Measurements from ENCODE around the gene AXIN1.
"Not testable (repeated sequence)": the region's sequence is repeated elsewhere in the genome, so short reads cannot be mapped to it uniquely, and the experiment has no call there.

Gene AXIN1

DNA sequence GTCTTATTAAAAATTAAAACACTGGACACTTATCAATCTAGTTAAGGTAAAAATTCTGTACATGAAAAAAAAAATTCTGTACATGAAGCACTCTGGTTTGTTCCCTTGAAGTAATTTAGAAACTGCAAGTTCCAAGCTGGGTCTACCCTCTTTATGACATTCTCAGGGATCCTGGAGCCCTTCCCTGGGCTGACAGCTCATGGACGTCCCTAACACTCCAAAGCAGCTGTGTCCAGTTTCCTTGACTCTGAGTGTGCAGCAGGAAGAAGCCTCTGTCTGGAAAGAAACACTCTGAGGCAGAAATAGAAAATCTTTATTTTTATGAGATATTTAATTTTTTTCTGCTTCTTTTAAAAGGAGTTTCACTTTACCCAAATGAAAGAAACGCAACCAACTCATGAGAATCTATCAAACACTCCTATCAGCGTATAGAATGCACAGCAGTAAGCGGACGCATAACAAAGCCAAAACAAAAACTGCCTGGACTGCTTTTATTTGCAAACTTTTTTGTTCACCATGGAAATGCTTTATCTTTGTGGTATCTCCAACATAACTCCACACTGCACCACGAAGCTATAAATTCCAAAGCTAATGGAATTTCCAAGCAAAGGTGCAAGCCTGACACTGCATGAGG lies 21.2 kb downstream of the AXIN1 start:
- not testable (repeated sequence) for DNase-seq

DNA sequence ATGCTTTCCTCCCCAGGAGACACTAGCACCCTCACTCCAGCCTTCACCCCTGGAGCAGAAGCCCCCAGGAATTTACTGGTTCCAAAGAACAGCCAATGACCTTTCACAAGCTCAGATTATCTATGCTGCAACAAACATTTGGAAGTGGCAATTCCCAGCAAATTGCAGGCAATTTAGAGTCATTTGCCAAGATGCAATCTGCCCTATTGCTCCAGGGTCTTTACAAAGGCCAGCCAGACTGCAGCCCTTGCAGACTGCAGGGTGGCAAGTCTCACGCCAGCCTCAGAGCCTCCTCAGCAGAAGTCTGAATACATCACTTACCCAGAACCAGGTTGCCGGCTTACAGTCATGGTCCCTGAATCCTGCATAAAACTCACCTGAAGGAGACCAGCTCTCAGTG lies 21.8 kb downstream of the AXIN1 start:
- DNase-seq = no peak

- DNase-seq = no peak
These were observed 27.0 kb downstream of the AXIN1 start for GRCh38 chr16:325375-326145.

DNA sequence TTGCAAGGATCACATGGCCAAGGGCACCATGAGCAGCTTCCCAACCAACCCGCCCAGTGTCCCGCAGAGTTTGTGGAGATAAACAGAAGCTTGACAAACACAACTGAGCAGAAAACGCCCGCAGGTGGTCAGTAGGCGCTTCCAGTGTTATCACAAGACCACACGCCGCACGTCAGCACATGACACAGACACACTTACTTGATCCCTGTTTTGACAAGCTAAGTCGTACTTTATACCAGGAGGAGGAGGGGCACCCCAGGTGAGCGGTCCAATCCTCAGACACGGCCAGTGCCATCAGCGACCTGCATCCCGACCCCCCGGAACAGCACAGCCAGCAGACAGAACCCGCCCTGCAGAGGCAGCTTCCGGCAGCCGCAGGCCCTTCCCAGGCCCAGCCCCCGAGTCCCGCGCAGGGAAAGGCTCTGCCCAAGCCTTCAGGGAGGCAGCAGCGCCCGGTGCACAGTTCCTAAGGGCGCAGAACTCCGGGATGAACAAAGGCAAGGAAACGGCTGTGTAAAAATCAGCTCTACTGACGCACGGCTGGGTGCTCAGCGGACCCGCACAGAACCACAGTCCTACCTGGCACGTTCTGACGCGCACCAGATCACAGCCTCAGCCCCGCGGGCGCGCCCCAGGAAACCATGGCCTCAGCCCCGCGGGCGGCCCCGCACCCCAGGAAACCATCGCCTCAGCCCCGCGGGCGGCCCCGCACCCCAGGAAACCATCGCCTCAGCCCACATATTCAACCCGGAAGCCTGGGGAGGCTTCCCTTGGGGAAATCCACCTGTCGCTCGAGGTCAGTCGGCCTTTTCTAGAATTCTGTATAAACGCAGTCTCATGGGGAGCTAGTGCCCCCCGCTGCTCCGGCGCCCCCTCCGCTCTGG lies 27.8 kb downstream of the AXIN1 start:
- peak; percentile 54 for DNase-seq

DNA sequence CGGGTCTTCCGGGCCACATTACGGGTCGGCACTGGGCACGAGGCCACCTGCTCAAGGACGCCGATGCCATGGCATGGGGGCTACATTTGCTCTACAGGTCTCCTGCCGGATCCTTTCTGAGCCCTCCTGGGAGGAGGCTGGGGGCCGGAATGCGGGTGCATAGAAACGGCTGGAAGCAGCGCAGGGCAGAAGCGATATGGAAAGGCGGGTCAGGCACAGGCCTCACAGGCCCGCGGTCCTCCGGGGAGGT lies 28.4 kb downstream of the AXIN1 start:
- no peak for DNase-seq

GRCh38 chr16:322476-323143 lies 29.9 kb downstream of the AXIN1 start:
- DNase-seq = no peak

DNA sequence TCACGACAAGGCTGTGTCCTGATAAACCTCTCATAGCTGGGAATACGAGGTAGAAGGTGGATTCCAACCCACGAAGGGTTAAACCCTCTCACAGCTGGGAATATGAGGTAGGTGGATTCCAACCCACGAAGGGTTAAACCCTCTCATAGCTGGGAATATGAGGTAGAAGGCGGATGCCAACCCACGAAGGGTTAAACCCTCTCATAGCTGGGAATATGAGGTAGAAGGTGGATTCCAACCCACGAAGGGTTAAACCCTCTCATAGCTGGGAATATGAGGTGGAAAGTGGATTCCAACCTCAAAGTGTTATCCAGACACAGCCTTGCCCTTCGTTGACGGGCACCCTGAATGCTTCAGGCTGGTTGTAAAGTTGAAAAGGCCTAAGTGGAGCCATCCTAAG lies 31.0 kb downstream of the AXIN1 start:
- DNase-seq = no peak

DNA sequence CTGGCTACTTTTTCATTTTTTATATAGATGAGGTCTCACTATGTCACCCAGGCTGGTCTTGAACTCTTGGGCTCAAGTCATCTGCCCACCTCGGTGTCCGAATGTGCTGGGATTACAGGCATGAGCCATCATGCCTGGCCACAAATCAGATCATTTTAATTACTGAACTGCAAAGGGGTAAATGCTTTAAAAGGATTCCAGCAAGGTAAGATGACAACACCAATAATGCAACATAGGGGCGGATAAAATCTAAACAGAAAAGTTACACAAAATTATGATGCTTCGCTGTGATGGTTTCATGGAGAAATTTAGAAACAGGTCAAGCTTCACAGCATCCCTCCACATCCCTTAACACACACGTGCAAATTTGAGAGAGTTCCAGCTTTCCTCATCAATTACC lies 32.3 kb downstream of the AXIN1 start:
- DNase-seq = no peak

- DNase-seq = no peak
These were observed 33.9 kb downstream of the AXIN1 start for GRCh38 chr16:318628-319027.

- DNase-seq = no peak
These were observed 34.9 kb downstream of the AXIN1 start for GRCh38 chr16:317583-317982.

- DNase-seq = no peak
These were observed 35.6 kb downstream of the AXIN1 start for GRCh38 chr16:316741-317464.

DNA sequence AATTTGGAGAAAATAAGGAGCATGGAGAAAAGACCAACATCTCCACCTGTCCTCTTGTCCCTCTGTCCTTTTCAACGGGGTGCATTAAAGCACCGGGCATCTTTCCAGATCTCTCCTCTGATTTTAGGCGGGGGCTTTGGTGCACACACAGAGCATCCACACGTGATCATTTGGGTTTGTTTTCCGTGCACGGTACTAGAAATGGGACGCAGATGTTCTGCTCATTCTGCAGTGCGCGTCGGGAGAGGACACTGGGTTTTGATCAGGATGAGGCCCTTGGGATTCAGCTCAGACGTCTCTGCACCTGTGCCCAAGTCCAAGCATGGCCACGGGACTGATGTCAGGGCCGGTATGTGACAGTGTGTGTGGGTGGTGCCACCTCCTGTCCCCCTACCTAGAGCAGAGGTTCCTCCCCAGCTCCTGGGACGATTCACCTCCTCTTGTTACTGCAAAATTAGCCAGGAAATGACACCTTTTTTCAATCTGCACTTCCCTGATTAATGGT lies 37.7 kb downstream of the AXIN1 start:
- no peak for DNase-seq

DNA sequence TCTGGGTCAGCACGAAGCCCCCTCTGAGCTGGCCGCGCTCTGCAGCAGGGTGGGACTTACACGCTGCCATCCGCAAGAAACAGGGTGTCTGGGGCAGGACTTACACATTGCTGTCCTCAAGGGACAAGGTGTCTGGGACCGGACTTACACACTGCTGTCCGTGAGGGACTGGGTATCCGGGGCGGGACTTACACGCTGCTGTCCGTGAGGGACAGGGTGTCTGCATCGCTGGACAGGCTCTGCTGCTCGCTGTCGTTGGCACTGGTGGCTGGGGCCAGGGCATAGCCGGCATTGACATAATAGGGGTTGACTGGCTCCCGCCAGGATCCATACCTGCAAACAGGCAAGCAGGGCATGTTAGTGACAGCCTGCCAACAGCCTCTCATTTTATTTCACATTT lies 38.2 kb downstream of the AXIN1 start:
- DNase-seq = no peak

DNA sequence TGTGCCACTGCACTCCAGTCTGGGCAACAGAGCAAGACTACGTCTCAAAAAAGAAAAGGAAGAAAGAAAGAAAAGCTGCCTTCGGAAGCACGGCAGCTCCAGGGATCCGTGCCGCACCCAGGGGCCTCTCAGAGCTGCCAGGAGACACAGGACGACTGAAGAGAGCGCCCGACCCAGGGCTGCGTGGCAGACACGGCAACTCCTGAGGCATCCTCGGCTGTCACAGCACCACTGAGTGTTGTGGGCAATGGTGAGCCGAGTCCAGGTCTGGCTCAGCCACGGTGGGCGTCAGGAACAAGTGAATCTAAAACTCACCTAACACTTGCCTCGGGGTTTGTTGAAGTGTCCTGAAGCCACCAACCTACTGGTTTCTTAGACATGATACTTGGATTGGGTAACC lies 40.8 kb downstream of the AXIN1 start:
- DNase-seq = no peak

DNA sequence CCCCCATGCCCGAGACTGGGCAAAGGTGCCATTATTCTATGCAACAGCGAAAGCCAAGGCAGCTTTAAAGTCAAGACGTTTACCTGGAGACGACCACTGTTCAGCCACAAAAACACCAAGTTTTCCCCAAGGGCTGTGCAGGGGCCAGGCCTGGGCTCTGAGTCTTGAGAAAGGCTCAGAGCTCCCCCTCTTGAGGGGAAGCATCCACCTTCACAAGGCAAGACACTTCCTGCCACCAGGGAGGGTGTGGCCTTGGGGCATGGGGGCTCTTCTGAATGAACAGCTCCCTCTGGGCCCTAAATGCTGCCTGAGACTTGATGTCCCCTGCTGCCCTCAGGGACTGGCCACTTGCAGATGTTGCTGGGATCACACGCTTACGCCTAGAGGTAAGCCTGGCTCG lies 43.0 kb downstream of the AXIN1 start:
- no peak for DNase-seq

DNA sequence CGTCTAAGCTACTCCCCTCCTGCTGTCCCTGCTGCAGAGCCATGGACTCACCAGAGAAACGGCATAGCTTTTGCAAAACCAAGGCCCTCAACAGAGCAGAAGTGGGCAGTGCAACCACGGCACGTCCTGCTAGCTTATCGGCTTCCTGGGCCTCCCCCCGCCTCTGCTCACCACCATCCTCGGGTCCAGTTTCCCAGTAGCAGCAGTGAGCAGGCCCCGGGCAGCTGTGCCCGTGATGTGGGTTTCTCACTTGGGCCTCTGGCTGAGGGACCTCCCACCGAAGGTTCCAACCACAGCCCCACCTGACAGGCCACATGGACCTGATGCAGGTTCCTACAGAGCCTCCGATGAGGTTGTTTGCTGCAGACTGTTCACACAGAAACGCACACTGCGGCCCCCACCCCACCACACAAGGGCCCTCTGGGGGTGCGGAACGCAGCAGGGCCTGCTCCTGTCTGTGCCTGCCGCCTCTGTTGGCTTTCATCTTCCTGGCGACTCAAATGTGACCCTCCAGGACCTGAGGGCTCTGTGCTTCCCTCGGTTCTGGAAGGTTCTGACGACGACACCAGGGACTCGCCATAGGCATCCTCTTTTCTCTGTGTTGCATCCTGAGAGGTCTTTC lies 44.7 kb downstream of the AXIN1 start:
- no peak for DNase-seq

DNA sequence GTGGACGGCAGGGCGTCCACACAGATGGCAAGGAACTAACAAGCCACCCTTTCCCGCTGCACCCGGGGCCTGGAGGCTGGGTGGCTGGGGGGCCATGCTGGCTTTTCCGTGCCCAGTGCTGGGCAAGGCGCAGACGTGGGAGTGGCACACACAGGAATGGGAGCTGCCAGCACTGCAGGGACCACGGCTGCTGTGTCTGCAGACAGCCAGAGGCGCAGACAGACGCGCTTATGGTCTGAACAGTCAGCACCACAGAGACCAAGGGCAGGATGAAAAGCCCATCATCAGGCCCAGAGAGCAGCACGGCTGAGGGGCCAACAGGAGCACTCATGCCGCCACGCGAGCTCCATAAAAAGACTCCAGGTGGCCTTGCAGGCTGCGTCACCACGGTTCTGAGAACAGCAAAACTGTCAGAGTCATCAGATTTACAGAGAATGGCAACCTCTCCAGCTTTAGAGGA lies 45.6 kb downstream of the AXIN1 start:
- DNase-seq = no peak

DNA sequence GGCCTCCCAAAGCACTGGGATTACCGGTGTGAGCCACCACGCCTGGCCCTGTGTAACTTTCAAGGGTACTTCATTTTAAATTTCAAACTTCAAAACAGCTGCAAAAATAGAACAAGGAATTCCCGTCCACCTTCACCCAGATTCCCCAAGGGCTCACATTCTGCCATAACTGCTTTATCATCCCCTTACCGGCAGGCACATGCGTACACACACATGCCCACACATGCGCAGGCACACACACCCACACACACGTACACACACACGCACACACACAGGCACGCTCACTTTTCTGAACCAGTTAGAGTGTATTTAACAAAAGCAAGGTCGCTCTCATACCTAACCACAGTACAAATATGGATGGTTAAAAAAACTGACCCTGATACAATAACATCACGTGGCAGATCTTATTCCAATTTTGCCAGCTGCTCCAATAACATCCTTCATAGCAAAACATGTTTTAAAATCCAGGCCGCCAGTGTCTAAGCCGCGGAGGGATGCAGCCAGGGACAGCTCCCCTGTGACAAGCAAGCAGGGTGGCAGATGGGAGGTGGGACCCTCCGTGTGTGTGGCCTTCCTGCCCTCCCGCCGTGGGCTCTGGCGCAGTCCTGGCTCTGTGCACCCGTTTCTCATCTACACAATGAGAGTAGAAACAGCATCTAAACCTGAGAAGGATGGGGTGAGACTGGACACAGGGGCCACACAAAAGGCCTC lies 46.5 kb downstream of the AXIN1 start:
- no peak for DNase-seq

DNA sequence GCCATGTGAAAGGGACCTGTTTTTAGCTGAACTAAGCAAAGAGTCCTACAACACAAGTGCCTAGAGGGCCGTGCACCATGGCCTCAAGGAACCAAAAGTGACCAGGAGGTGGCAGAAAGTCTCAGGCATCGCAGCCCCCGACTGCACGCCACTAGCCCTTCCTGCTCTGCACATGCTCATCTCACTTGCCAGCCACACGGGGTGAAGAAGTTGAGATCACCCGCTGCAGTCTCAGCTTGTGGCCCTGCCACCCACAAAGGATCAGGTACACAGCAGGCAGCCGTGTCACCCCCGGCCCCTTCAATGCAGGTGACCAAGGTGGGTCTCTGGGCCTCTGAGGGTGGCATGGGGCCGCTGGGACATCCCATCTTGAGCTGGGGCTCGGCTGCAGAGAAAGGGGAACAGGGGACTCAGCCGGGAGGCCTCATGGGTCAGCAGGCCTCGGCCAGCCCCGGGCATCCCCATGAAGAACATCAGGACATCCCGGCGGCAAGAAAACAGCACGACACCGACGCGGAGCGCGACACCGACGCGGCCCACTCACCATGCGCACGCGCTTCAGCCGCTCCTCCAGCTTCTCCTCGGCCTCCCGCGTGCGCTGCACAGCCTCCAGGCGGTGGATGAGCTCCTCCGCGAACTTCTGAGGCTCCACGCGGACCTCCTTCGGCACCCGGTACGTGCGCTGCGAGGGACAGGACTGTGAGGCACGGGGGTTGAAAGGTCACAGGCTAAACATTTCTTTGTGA lies 48.6 kb downstream of the AXIN1 start:
- no peak for DNase-seq

- no peak for DNase-seq
These were observed 50.6 kb downstream of the AXIN1 start for GRCh38 chr16:301950-302349.

- DNase-seq = no peak
These were observed 51.3 kb downstream of the AXIN1 start for GRCh38 chr16:301235-301634.

All from stimulated activated naive CD4-positive, alpha-beta T cell treated with Interleukin-2 at 50 U/mL for 16 hours (primary cell).